Measurements from ENCODE around the gene MBD3L2. TPM values are rescaled to one million over a fixed set of nuclear protein-coding genes. Genes with fewer than 3 reads are reported as not detected.

The MBD3L2 gene
- total and polyA plus RNA-seq, 9 of the 15 experiments (the other 6 are each of a cell fraction or from before 2014, with no cell fraction given), result not detected

DNA sequence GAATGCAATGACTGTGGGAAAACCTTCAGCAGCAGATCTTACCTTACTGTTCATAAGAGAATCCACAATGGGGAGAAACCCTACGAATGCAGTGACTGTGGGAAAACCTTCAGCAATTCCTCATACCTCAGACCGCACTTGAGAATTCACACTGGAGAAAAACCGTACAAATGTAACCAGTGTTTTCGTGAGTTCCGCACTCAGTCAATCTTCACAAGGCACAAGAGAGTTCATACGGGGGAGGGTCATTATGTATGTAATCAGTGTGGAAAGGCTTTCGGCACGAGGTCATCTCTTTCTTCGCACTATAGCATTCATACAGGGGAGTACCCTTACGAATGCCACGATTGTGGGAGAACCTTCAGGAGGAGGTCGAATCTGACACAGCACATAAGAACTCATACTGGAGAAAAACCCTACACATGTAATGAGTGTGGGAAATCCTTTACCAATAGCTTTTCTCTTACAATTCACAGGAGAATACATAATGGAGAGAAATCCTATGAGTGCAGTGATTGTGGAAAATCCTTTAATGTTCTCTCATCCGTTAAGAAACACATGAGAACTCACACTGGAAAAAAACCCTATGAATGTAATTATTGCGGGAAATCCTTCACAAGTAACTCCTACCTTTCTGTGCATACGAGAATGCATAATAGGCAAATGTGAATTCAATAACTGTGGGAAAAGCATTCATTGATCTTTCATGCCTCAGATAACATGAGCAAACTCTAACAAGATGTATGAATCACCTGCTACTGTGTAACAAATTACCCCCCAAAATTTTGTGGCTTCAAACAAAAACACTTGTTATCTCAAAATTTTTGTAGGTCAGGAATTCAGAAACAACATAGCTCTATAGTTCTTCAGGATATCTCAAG lies 34.2 kb downstream of the MBD3L2 start (continued):
- TF ChIP-seq AFF1 (IDR thresholded peaks at IDR 0.05; ENCODE audit: low read depth in 1 of 2, partially characterized antibody in 2 of 2) (peak in 1 of 2 experiments; percentile 49), RFX1 (IDR thresholded peaks at IDR 0.05) (no peak), CTCF (IDR thresholded peaks at IDR 0.05 in 2 of 3, conservative IDR thresholded peaks at IDR 0.05 in 1 of 3; ENCODE audit: insufficient read depth in 2 of 3, low read depth in 1 of 3, low read length in 3 of 3) (no peak), ZNF445 (CRISPR knock-in tag; IDR thresholded peaks at IDR 0.05; ENCODE audit: low read depth) (peak; percentile 98)
- TF ChIP-seq, protein P1, sequence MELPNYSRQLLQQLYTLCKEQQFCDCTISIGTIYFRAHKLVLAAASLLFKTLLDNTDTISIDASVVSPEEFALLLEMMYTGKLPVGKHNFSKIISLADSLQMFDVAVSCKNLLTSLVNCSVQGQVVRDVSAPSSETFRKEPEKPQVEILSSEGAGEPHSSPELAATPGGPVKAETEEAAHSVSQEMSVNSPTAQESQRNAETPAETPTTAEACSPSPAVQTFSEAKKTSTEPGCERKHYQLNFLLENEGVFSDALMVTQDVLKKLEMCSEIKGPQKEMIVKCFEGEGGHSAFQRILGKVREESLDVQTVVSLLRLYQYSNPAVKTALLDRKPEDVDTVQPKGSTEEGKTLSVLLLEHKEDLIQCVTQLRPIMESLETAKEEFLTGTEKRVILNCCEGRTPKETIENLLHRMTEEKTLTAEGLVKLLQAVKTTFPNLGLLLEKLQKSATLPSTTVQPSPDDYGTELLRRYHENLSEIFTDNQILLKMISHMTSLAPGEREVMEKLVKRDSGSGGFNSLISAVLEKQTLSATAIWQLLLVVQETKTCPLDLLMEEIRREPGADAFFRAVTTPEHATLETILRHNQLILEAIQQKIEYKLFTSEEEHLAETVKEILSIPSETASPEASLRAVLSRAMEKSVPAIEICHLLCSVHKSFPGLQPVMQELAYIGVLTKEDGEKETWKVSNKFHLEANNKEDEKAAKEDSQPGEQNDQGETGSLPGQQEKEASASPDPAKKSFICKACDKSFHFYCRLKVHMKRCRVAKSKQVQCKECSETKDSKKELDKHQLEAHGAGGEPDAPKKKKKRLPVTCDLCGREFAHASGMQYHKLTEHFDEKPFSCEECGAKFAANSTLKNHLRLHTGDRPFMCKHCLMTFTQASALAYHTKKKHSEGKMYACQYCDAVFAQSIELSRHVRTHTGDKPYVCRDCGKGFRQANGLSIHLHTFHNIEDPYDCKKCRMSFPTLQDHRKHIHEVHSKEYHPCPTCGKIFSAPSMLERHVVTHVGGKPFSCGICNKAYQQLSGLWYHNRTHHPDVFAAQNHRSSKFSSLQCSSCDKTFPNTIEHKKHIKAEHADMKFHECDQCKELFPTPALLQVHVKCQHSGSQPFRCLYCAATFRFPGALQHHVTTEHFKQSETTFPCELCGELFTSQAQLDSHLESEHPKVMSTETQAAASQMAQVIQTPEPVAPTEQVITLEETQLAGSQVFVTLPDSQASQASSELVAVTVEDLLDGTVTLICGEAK (IDR thresholded peaks at IDR 0.05), result 0 out of 2 replicates have a peak, but pooled peaks have one; percentile 15
- TF ChIP-seq, protein P1 (CRISPR knock-in tag; IDR thresholded peaks at IDR 0.05), result 0 out of 2 replicates have a peak, but pooled peaks have one; percentile 28
- TF ChIP-seq, protein P2, sequence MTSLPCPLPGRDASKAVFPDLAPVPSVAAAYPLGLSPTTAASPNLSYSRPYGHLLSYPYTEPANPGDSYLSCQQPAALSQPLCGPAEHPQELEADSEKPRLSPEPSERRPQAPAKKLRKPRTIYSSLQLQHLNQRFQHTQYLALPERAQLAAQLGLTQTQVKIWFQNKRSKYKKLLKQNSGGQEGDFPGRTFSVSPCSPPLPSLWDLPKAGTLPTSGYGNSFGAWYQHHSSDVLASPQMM (CRISPR knock-in tag; IDR thresholded peaks at IDR 0.05), result no peak
